SU-DHL-6 (cell line): ENCODE data around the gene DERL3.

ENCODE experiments used
- EZH2phosphoT487 ChIP-seq: fragments of 200-600 bp; sonication (generic), shearing (Covaris generic); conservative IDR thresholded peaks from 2 replicates; pipeline ENCODE4 v1.6.1; 2018; ENCODE audit warnings: mild to moderate bottlenecking, antibody characterized with exemption, low read length, moderate library complexity, mixed read lengths
- TF ChIP-seq, protein P1 (sequence below): fragments of 200-600 bp; sonication (generic); IDR thresholded peaks from one replicate; pipeline ENCODE4 v1.5.1; 2017; ENCODE audit warnings: antibody characterized with exemption, mild to moderate bottlenecking, low read length, moderate library complexity; ENCODE audit not compliant: insufficient read depth, poor library complexity, severe bottlenecking

DNA sequence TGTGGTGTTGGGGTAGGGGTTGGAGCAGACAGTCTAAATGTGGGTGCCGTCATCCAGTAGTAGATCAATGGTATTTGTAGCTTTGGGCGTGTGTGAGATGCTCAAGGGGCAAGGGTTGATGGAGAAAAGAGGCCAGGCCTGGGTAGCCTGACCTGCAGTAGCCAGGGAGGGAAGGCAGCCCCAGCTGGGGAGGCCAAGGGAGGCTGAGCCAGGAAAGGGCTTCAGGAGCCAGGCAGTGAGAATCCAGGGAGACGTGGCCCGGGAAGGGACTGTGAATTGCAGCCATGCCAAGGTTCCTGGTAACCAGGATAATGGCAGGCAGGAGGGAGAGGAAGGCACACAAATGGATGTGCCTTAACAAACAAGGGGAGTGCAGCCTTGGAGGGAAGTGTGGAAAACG is 2.5 kb upstream of the DERL3 start:
- TF ChIP-seq, protein P1, sequence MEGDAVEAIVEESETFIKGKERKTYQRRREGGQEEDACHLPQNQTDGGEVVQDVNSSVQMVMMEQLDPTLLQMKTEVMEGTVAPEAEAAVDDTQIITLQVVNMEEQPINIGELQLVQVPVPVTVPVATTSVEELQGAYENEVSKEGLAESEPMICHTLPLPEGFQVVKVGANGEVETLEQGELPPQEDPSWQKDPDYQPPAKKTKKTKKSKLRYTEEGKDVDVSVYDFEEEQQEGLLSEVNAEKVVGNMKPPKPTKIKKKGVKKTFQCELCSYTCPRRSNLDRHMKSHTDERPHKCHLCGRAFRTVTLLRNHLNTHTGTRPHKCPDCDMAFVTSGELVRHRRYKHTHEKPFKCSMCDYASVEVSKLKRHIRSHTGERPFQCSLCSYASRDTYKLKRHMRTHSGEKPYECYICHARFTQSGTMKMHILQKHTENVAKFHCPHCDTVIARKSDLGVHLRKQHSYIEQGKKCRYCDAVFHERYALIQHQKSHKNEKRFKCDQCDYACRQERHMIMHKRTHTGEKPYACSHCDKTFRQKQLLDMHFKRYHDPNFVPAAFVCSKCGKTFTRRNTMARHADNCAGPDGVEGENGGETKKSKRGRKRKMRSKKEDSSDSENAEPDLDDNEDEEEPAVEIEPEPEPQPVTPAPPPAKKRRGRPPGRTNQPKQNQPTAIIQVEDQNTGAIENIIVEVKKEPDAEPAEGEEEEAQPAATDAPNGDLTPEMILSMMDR = no peak
- no peak for TF ChIP-seq EZH2phosphoT487
